Measurements from ENCODE around the gene SNTA1.

DNA sequence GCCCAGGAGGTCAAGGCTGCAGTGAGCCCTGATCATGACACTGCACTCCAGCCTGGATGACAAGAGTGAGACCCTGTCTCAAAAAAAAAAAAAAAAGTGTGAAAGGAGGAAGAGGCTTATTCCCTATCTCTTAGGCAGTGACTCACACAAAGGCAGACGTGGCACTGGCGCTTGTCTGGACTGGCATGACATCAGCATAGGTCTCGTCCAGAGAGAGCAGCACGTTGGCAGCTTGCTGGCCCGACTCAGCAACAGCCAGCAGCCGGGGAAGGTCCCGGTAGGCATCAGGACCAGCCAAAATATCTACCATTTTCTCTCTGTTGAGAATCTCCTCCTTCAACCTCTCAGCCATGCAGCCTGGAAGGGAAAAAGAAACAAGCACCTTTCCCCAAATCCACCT, 56.4 kb downstream of the SNTA1 start:
- no peak for TF ChIP-seq CTCF (conservative IDR thresholded peaks at IDR 0.05; ENCODE audit: low read length)
- TF ChIP-seq EZH2phosphoT487 (IDR thresholded peaks at IDR 0.05; ENCODE audit: borderline replicate concordance, low read depth, low read length): no peak

Measured in OCI-LY7 (cell line).